ENCODE results near the gene SPON2.

The SPON2 gene

DNA sequence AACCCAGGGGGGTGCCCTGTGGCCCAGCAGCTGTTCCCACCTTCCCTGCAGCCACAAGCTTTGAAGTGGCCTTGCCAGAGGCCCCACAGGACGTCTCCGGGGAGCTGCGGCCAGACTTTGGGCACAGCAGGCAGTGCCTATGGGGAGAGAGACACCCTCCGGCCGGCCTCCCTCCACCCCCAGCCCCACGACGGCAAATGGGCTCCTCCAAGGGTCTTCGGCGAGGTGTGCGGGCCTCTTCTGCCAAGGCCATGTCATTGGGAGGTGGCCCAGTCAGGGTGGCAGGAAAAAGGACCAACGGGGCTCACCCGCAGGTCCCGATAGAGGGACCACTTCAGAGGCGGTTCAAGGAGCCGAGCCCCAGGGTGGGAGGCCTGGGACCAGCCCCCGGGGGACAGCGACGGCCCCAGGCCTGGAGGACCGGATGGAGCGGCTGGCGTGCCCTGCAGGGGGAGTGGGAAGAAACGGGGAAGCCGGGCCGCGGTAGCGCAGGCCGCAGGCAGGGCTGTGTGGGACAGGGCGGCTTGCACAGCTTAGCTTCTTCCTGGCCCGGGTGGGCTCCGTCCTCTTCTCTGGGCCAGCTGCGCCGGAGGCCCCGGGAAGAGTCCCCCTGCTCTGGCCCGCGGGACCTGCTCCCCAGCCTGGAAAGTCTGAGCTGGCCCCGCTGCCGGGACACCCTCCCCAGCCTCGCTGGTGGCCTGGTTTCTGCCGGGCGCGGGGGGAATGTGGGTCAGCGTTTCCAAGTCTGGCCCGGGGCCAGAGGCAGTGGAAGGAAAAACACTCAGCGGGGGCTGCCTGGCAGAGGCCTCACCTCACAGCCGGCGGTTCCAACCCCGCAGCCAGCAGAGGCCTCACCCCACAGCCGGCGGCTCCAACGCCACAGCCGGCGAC is 21.9 kb upstream of the SPON2 start:
- DNase-seq, result no peak

DNA sequence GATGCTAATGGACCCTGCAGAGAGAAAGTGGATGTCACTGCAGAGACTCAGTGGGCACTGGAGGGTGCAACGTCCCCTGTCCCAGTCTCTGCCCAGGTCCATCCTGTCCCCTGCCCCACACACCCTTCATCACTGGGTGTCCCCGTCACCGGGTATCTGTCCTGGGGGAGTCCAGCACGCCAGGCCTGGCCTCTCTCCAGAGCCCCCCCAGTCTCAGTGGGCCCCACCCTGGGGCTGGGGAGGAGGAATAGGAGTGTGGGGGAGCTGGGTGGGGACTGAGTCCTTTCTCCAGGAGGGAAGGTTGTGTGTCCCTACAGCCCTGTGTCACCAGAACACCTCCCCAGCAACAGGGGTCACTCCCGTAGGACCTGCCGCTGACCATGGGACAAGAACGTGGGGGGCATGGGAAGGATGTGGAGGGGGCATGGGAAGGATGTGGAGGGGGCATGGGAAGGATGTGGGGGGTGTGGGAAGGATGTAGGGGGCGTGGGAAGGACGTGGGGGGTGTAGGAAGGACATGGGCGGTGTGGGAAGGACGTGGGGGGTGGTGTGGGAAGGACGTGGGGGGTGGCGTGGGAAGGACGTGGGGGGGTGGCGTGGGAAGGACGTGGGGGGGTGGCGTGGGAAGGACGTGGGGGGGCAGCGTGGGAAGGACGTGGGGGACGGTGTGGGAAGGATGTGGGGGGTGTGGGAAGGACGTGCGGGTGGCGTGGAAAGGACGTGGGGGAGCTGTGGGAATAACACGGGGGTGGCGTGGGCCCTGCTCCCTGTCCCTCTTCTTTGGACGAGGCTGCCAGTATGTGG is 21.0 kb upstream of the SPON2 start:
- DNase-seq, result no peak

DNA sequence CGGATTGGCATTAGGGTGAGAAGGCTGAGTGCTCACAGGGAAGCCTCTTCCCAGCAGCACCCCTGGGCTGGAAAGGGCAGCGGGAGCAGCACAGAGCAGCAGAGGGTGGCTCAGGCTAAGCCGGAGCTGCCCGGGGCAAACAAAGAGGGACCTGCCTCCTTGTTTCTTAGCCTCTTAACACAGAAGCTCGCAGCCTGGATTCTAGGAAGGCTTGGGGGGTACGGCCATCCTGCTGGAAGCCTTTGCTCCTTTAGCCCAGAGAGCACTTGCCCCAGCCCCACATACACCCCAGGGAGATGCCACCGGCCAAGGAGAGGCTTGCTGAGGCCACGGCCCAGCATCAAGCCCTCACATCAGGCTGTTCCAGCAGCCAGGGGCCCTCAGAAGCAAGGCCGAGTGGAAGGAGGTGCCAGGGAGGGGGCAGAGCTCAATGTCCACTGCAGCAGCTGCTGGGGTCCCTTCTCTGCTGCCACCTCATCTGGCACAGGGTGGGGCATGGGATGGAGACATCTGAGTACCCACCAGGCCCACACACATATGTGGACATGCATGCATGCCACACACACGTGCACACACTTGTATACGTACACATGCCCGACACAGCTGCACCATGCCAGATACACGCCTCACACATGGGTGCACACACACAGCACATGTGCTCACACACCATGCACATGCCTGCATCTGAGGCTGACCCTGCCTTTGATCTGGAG is 20.3 kb upstream of the SPON2 start:
- DNase-seq, result no peak

DNA sequence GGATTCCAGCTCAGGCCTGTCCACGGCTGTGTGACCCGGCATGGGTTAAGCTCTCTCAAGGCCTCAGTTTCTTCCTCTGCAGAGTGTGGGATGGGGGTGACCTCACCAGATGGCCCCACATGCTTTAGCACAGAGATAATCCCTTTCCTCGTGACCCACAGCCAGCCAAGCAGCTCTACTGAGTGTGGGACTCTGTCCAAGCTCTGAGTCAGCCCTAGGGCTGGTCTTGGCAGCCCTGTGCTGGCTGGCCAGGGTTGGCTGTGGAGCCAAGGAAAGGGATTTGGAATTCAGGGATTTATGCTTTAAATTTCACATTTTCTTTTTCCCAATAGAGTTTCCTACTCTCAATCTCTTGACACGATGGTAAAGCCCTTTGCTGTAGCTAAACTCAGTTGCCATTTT is 19.7 kb upstream of the SPON2 start:
- peak; percentile 59 for DNase-seq

DNA sequence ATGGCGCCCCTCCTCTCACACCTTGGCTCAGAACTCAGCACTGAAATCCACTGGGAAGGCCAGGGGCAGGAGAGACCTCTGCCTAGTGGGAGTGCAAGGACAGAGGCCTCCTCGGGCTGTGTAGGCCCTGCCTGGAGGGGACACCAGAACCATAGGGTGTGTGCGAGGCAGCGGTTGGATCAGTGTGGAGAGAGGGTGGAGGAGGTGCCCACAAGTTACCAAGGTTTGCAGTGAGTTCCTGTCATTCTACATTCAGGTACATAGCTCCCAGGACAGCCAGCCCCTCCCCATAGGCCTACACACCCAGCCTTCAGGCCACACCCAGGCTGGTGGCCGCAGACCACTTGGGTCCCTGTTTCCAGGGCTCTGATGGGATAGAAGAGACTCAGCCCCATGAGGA is 19.2 kb upstream of the SPON2 start:
- DNase-seq, result no peak

DNA sequence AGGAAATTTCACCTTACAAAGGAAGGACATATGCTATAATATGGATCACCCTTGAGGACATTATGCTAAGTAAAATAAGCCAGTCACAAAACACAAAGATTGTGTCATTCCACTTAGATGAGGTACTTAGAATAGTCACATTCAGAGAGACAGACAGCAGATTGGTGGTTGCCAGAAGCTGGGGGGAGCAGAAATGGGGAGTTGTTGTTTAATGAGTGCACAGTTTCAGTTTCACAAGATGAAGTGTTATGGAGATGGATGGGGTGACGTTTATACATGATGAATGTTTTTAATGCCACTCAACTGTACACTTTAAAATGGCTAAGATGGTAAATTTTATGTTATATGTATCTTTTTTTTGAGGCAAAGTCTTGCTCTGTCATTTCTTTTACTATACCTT is 14.8 kb upstream of the SPON2 start:
- DNase-seq, result no peak

DNA sequence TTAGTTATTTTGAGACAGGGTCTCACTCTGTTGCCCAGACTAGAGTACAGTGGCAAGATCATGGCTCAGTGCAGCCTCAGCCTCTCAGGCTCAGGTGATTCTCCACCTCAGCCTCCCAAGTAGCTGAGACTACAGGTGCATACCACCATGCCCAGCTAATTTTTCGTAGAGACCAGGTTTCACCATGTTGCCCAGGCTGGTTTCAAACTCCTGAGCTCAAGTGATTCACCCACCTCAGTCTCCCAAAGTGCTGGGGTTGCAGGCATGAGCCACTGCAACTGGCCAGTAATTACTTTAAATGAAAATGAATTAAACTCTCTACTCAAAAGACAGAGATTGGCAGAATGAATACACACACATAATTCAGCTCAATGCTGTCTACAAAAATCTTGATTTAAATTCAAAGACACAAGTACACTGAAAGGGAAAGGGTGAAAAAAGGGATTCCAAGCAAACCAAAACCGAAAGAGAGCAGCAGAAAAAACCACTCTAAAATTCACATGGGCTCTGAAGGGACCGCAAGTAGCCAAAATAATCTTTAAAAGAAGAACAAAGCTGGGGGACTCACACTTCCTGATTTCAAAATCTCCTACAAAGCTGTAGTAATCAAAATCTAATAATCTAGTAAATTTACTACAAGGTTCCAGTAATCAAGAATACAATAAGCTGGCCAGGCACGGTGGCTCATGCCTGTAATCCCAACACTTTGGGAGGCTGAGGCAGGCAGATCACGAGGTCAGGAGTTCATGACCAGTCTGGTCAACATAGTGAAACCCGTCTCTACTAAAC is 11.8 kb upstream of the SPON2 start:
- no peak for DNase-seq

DNA sequence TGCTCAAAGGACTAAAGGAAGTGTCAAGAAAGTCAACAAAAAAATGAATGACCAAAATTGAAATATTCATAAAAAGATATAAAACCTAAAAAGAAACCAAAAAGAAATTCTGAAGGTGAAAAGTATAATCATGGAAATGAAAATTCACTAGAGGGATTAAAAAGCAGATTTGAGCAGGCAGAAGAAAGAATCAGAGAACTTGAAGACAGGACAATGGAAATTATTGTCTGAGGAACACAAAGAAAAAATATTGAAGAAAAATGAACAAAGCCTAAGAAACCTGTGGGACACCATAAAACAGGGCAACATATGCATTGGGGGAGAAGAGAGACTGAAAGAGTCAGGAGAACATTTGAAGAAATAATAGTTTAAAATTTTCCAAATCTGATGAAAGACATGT is 9.9 kb upstream of the SPON2 start:
- no peak for DNase-seq

DNA sequence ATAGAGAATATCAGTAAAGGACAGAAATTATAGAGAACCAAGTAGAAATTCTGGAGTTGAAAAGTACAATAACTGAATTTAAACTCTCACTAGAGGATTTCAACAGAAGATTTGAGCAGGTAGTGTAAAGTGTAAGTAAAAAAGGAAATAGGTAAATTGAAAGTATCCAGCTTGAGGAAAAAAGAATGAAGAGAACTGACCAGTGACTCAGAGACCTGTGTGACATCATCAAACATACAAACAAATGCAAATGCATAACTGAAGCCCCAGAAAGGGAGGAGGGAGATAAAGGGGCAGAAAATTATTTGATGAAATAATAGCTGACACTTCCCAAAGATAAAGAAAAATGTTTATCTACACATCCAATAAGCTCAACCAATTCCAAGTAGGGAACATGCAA is 8.3 kb upstream of the SPON2 start:
- no peak for DNase-seq

DNA sequence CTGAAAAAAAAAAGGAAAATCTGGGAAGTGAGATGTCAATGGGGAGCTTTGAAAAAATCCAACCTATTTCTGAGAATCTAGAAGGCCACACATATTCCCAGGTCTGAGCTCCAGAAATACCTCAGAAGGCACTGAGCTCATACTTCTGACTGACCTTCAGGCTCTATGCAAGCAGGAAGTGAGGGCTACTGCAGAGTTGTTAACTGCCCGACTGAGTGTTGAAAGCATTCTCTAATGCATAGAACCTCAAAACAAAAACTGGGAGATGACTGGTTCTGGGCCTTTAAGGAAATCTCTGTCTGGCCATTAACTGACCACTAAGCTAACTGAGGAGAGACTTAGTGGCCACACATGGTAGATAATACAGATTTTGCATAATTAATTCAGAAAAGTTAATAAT is 7.6 kb upstream of the SPON2 start:
- no peak for DNase-seq

DNA sequence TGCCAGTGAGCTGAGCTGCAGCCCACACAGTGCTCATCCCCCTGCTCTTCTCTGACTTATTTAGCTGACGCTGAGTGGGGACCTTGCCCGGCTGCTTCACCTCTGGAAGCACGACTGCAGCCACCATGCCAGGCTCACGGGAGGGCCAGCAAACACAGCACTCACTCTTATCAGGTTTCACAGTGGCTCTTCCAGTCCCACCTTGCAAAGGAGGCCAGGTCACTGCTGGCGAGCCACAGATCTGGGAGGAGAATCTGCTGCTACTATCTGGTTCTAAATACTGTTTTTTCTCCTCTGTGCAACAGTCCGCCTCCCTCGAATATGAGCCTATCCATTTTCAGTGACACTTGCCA is 6.7 kb upstream of the SPON2 start:
- no peak for DNase-seq

DNA sequence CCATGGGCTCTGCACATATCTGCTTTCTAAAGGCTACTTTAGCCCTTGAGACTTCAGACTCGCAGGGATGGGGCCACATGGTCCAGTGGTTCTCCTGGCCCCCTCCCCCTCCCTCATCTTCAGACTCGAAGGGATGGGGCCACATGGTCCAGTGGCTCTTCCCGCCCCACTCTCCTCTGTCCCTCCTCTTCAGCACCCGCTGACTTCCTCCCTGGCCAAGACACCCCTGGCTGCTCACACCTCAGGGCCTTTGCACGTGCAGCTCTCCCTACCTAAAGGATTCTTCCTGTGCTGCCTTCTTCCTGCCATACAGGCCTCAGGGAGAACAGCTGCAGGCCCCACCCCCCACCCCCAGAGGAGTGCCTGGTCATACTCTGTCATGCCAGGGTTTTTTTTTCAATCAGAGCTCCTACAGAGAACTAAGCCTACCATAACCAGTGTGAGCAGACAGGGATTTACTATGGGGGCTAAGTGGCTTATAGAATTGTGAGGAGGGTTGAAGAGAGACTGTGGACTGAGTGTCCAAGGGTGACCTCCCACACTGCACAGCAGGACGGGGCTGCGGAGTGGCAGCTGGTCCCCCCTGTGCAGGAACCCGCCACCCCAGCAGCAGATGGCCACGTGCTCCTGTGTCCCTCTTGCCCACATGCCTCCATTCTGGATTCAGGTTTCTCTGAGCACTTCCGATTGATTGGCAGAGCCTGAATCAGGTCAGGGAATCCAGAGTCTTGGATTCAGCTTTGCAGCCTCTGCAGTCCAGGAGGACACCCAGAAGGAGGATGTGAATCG is 6.1 kb upstream of the SPON2 start:
- DNase-seq, result no peak

DNA sequence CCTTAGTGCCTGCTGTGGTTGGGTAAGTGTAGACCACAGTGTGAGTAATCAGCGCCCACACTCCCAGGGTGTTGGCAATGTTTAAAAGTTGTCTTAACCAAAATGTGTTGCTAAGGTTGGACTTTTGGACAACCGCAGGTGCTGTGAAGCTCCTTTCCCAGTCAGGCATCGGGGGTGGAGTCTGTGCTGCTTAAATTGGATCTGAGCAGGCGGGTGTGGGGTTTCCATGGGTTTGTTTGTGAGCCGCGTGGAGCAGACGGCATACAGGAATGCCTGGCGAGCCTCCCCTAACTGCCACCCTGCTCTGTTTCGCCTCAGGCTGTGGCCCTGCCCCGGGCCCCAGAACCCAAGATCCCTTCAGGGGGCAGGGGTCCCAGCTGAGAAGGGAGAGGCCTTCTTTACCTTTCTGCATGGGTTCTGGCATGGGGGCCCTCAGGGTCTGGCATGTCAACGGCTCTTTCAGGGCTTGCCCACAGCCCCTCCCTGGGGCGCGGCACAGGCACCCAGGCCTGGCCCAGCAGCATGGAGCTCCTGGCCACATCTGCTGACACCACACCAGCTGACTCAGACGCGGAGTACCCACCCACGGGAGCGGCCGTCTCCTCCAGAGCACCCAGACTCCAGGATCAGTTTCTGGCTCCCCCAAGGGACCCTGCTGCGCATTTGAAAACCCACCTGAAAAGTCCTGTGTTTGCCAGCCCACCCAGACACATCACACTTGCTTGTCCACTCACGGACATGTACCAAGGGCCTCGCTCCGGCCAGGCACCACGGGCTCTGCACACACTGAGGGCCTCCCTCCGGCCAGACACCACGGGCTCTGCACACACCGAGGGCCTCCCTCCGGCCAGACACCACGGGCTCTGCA is 5.1 kb upstream of the SPON2 start:
- DNase-seq, result no peak

DNA sequence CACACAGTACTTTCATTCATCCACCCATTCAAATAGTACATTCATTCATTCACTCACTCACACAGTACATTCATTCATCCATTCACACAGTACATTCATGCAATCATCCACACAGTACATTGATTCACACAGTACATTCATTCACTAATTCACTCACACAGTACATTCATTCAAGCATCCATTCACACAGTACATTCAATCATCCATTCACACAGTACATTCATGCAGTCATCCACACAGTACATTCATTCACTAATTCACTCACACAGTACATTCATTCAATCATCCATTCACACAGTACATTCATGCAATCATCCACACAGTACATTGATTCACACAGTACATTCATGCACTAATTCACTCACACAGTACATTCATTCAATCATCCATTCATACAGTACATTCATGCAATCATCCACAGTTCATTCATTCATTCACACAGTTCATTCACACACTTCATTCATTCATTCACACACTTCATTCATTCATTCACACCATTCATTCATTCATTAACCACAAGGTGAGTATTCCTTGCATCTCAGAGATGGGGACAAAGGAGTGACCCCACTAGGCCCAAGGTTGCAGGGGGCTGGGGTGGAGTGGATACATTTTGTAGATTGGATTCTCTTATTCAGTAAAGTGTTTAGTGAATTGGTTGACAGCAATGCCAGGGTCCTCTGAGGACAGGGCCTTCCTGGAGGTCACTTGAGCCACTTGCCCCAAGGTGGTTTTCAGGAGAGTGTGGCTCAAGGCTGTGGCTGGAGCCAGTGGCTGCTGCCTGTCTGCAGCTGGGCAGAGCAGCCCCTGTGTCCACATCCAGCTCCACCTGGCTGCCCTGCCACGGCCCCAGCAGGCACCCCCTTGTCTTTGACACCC is 4.3 kb upstream of the SPON2 start:
- no peak for DNase-seq

DNA sequence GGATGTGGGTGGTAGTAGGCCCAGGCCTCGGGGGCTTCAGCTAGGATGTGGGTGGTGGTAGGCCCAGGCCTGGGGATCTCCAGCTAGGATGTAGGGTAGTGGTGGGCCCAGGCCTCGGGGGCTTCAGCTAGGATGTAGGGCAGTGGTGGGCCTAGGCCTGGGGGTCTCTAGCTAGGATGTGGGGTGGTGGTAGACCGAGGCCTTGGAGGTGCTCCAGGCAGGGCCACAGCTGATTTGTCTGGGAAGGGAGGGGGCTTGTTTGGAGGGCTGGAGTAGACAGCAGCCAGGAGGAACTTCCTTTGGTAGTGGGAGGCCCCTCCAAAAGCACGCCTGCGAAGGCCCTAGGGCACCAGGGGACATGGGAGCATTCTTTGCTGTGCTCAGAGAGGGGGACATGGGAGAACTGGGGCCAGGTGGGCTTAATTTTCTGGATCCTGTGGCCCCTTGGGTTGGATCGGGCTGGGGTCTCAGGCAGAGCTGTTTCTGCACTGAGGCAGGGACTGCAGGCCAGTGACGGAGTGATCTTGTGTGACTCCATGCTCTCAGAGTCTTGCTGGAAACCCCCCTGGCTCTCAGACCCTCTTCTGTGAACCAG is 3.3 kb upstream of the SPON2 start:
- no peak for DNase-seq

DNA sequence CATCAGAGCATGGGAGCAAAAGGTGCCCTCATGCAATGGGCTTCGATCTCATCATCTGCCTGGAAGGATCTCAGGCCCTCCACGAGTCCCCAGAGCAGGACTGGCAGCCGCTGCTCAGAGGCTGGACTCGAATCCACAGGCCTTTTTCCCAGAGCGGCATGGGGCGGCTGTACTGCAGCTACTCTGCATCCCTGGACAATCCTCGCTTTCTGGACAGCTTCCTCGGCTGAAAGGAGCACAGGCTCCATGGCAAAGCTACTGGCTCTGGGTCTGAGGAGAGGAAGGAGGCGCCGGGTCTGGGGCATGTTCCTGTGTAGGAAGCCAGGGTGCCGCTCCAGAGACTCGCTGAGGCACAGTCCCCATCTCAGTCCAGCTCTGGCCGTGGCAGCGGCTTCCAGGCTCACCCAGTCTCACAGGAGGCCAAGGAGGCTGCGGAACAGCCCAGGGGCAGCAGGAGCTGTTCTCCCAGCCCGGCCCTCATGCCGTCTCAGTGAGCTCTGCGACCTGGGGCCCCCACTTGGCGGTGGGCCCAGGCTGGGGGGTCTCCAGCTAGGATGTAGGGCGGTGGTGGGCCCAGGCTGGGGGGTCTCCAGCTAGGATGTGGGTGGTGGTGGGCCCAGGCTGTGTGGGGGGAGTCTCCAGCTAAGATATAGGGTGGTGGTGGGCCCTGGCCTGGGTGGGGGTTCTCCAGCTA is 2.7 kb upstream of the SPON2 start:
- DNase-seq, result no peak

DNA sequence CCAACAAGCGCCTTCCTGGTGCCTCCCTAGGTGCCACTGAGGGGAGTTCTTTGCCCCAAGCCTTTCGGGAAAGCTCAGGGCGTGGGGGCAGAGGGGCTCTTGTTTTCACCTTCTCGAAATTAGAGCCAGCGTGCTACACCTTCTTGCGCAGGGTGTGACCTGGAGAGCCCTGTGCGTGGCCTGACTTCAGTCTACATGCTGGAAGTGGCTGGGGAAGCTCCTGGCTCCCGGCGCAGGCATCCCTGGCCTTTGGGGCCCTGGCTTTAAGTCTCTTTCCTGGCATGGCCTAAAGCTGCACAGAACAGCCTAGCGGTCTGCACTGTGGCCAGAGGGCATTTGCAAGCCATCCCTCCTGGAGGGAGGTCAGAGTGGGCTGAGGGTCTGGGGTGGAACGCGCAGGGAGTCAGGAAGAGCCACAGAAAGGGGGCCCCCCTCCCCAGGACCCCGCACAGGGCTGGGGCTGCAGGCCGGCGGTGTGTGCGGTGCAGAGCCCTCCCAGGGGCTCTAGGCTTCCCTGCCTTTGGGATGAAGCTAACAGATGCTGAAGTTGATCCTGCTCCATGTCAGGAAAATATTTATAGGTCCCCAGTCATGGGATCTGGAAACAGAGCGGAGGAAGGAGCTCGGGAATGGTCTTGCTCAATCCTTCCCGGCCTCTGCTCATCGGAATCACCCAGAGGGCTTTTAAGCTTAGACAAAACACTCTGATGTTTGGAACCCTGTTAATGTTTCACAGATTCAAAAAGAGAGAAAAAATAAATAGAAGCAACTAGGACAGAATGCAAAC is 781 bp upstream of the SPON2 start:
- DNase-seq, result no peak

Data from NCI-H1694 (cell line).